ENCODE results near the gene KLHDC1.

DNA sequence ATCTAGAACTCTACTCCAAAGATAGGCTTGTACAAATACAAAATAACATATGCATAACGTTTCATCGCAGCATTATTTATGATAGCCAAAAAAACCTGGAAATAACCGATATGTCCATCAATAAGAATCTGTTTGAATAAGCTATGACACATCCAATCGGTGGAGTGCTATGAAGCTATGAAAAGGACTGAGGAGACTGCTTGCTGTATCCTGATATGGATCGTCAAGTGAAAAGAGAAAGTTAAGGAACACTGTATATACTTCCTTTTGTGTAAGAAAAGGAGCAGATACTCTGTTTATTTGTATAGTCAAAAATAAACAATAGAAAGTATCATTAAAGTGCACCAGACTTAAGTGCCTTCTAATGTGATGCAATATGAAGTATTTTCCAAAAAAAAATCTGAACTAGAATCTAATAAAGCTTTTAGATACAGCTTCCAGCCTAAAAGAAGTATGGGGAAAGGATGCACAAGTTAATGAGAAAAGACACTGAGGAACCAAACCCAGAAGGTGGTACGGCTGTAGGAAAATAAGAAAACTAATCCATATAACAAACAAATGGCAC is 645 bp upstream of the KLHDC1 start:
- TF ChIP-seq POLR2AphosphoS5 (IDR thresholded peaks at IDR 0.05; ENCODE audit: borderline replicate concordance, low read depth, low read length), result no peak
- no peak for TF ChIP-seq EZH2 (IDR thresholded peaks at IDR 0.05)
- no peak for TF ChIP-seq FOXP2 (optimal IDR thresholded peaks at IDR 0.05; ENCODE audit: control extremely low read depth, extremely low read length, insufficient read depth)

All from SK-N-MC (cell line).